Measurements from ENCODE around the gene SLC8A2.

The SLC8A2 gene, protein sequence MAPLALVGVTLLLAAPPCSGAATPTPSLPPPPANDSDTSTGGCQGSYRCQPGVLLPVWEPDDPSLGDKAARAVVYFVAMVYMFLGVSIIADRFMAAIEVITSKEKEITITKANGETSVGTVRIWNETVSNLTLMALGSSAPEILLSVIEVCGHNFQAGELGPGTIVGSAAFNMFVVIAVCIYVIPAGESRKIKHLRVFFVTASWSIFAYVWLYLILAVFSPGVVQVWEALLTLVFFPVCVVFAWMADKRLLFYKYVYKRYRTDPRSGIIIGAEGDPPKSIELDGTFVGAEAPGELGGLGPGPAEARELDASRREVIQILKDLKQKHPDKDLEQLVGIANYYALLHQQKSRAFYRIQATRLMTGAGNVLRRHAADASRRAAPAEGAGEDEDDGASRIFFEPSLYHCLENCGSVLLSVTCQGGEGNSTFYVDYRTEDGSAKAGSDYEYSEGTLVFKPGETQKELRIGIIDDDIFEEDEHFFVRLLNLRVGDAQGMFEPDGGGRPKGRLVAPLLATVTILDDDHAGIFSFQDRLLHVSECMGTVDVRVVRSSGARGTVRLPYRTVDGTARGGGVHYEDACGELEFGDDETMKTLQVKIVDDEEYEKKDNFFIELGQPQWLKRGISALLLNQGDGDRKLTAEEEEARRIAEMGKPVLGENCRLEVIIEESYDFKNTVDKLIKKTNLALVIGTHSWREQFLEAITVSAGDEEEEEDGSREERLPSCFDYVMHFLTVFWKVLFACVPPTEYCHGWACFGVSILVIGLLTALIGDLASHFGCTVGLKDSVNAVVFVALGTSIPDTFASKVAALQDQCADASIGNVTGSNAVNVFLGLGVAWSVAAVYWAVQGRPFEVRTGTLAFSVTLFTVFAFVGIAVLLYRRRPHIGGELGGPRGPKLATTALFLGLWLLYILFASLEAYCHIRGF

DNA sequence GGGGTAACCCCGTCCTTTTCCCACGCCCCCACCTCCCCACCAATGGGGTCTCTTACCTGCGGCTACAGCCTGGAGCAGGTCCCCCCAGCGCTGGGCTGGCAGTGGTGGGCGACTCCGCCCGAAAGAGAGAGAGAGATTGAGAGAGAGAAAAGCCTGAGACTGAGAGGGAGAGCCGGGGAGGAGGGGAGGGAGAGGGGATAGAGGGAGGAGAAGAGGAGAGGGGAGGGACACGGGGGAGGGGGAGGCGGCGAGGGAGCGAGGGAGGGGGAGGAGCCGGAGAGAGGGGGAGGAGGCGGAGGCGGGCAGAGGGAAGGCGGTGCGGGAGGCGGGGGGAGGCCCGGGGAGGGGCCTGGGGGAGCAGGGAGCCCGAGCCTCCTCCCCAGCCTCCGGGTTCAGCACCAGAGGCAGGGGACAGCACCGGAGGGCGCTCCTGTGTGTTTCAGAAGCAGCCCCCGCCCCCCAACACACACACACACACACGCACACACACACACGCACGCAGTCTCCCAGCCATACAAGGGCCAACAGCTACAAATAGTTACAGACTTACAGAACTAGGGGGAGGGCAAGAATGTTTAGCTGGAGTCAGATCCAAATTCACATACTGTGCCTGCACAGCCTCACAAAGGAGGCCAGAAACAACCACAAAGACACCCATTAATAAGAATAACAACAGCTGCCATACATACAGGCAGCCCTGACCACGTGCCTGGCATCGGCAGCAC is at the start of gene SLC8A2:
SLC8A2 (minus strand) TSS at position 161 of the 725 bp plus-strand sequence. CDS start 5,490 bp downstream, outside the sequence.
- peak; percentile 80 for DNase-seq

DNA sequence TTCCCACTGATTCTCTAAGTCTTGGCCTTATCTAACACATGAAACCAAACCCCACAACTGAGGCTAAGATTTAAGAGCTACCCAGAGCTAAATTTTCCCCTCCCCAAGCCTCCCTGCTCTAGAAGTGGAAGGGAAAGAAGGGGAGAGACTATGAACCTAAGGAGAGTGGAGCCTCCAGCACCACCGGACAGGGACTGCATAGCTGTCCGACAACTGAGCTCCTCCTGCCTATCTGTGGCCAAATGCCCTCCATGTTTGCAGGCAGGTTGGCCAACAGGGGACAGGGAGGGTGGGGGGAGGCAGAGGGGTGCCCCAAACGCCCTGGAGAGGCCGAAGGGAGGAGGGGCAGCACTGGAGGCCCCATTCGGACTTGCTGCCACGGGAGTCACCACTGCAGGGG is 49.1 kb upstream of the SLC8A2 start:
- DNase-seq, result no peak

DNA sequence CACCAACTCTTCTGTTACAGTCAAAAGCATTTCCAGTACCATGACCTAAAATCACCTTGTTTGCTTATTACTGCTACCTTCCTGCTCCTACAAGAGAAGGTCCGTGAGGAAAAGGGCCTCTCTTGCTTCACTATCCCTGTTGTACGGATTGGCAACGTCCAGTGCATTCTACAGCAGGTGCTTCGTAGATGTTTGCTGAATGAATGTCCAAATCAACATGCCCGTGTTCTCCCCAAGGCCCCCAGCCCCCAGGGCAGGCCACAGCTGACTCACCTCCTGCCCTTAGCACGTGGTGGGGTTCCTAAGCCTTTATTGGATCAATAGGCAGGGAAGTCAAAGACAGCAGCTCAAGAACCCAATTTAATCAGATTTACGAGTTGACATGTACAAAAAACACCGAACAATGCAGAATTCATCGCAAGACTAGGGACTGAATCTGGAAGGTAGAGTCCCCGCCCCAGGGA is 48.7 kb upstream of the SLC8A2 start:
- no peak for DNase-seq

DNA sequence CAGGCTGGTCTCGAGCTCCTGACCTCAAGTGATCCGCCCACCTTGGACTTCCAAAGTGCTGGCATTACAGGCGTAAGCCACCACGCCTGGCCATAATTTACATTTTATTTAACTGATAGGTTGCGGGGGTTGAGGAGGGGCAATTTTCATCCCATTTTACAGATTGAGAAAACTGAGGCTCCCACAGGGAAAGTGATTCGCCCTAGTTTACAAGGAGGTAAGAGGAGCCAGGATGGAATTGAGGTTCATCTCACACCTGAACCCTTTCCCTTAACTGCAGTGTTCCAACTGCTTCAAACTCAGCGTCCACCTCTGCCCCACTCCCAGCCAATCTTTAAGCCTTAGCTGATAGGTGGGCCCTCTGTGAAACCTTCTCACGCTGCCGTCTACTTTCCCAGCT is 47.2 kb upstream of the SLC8A2 start:
- DNase-seq, result no peak

DNA sequence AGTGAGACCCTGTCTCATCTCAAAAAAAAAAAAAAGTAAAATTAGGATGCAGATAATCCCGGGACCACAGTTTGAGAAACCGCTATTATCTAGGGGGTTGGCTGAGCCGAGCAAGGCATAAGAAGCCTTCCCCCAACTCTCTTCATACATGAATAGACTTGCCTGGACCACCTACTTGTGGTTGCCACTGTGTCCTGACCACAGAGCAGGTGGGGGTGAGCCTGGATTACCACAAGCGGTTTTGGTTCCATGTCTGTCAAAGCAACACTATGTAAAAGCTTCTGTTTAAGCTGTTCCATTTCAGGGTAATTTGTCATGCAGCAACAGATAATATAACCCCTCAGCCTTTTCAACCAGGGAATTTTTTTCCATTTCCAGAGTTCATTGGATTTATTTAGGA is 46.4 kb upstream of the SLC8A2 start:
- no peak for DNase-seq

DNA sequence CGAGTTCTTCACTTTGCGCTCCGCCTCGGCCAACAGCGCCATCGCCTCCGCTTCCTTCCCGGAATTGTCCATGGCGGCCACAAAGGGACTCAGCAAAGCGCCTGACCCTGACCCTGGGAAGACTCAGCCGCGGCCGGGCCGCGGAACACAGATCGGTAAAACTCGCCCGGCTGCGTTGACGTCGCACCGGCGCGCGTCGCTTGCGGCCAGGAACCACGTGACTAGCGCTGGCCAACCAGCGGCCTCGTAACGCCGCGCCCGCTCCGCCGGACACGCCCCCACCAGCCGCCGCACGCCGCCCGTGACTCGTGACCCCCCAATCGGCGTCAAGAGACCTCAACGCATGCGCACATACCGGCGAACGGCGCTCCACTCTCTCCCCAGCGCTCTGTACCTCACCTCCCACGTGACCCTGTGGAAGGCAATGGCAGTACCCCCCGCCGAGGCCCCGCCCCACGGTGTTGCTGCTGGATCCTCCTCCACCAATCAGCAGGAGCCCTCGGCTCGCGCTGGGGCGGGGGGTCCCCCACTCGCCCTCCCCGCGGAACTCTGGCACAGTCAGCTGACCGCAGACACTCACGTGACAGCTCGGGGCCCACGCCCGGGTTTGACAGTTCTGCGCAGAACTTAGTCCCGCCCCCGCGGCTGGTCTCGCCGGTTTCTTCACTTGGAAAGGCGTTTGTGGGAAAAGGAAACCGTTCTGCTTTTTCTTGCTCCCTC is 43.3 kb upstream of the SLC8A2 start, which contains the start of gene NAPA:
NAPA (minus strand) TSS at position 195 of the 720 bp plus-strand sequence; CDS start at position 72, 123 bp downstream.
- DNase-seq, result peak; percentile 100

DNA sequence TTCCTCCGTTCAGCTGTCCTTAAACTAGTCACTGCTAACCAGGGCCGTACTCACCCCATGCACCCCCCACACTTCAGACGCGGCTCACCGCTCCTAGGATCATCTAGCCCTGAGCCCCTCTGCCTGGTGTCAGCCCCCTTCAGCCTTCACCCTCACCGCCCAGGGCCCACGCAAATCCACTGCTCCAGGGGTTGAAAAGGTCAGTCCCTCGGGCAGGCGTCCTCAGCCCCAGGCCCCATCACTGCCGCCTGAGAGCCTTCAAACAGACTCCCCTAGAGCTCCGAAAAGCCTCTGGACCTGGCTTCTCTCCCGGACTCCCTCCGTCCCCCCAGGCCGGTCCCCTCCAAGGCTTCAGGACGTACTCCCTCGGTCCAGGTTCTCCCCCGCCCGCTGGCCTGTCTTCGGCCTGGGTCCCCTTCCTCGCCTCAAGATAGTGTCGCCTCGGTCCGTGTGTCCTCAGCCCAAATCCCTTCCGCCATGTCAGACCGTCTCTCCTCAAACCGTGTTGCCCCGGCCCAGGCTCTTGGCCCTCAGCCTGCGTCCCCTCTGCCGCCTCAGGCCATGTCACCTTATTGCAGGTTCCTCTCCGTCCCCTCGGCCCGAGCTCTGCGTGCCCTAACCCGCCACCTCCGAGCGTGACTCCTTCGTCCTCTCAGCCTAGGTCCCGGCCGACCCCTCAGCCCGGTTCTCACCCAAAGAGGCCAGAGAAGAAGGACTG is 42.6 kb upstream of the SLC8A2 start:
- no peak for DNase-seq

DNA sequence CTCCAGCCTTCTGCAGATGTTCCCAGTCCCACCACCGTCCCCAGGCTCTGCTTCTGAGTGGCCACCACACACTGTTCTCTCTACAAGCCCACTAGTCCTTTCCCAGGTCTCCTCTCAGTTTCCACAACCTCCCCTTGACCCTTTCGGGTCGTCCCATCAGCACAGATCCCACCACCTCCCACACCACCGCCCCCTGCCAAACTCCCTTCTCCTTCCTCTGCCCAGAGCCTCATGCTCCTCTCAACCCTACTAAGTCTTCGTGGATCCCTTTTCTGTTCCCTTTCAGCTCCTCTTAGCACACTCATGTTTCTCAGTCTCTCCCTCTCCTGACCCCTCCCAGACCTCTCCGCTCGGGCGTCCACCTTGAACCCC is 41.2 kb upstream of the SLC8A2 start:
- DNase-seq, result no peak

DNA sequence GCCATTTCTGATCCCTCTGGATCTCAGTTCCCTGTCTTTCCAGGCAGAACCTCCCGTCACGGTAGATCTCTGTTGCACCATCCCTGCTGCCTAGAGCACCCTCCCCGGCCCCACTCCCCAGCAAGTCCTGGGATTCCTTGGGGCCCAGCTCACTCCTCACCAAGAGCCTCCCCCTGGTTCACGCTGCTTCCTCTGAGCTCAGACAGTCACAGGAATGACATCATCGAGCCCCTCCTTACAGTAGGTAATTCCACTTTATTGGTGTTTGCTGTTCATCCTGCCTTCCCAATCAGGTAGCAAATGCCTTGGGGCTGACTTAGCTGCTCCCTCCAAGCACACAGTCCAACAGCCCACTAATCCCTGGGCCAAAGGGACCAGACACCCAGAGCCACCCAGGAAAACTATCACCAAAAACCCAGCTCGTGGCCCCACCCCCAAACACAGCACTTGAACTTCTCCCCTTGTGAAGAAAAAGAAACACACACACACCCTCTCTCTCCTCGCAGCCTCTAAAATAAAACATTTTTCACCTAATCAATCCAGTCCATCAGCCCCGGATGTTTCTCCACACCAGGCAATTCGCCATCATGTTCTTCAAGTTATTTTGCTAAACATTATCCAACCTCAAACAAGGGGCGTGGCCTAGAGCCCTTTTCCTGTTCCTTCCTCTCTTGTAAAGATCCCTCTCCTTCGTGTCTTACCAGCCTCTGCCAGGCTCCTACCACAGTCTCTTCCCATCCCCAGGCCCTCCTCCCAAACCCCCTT is 40.7 kb upstream of the SLC8A2 start:
- peak; percentile 15 for DNase-seq

DNA sequence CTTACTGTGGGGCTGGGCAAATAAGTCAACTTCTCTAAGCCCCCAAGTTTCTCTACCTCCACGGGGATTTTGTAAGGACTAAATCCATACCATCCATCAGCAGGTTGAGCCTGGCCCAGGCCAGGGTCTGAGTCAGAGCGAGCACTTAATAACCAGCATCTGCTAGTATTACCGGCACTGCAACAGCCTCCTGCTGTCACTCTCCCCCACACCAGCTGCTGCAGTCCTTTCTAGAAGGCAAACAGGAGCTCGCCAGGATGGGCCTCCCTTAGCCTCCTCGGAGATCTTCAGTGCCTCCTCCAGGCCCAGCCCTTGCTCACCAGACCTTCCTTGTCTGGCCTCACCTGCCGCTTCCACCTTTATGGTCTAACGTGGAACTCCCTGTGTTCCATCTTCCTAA is 40.0 kb upstream of the SLC8A2 start:
- DNase-seq, result peak; percentile 91

DNA sequence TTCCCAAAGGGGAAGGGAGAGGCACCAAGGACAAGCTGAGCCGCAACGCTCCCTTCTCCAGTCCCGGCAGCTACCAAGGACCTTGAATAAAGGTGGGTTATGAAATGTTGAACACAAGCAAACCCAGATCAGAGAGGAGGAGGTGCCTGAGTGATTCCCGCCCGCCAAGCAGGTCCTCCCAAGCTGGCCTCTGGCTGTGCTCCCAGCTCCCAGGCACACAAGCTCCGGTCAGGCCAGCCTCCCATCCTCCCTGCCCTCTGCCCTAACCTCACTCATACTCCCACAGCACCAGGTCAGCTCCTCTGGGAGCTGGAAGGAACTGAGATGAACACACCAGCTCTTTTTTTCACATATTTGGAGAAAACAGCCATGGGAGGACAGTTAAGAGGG is 39.4 kb upstream of the SLC8A2 start:
- DNase-seq, result peak; percentile 21

DNA sequence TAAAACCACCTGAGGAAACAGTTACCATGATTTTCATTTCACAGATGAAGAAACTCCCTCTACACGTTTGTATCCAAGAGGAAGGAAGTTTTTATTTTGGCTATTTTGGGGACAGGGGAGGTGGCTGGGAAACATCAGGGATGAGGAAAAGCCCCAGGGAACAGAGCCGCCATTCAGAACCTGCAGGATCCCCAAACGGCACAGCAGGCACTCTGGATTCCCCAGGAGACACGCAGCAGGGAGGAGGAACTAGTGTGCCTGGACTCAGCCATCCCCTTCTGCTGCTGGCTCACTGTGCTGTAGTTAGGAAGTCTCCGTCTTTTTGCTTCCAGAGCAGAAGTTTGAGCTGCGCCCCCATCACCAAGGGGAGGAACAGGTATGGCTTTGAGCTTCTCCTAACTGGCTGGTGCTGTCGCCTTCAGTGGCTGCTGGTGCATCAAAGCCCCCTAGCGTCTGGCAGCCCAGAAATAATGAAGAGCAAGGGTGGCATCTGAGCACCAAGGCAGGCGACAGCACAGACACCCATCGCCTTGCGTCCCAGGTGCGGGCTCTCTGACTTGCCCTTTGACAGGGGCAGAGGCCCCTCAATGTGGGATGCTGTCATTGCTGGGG is 38.9 kb upstream of the SLC8A2 start:
- DNase-seq, result peak; percentile 67

DNA sequence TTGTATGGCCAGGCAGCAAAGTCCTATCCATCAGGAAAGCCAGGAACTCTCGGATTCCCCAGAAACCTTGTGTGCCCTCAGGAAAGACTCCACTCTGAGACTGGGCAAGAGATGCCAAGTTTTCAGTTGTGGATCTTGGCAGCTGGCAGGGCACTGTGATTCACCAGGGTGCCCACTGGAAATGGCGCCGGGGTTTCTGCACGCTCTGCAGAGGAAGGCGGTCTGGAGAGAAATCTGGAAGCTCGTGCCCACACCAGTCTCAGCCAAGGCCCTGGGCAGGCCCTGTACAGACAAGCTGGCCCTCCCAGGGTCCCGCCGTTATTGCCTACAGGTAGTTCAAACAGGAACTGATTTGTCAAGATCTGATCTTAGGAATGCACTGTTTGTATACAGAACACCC is 38.3 kb upstream of the SLC8A2 start:
- no peak for DNase-seq

DNA sequence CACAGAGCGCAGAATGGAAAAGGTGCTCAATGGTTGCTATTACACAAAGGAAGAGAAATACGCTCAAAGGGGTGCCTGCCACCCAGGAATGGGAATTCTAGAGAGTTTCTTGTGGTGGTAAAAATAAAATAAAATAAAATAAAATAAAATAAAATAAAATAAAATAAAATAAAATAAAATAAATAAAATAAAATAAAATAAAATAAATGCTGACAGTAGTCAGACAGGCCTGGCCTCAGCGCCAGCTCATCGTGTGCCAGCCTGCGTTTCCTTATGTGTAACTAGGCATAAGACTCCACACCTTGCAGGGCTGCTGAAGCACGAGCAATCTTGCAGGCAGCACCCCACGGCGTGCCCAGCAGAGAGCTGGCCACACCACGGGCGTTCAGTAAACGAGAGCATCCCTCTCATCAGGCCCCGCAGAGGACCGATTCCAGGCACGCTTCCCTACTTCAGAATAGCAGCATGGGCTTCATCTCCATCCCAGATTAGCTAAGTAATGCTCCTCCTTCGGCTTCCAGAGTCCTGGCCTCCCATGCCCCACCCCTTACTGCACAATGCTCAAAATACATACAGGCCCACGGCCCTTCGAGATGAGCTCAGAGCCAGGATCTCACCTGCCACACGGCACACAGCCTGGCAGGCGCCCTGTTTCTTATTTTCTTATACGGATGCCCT is 37.6 kb upstream of the SLC8A2 start:
- DNase-seq, result no peak

DNA sequence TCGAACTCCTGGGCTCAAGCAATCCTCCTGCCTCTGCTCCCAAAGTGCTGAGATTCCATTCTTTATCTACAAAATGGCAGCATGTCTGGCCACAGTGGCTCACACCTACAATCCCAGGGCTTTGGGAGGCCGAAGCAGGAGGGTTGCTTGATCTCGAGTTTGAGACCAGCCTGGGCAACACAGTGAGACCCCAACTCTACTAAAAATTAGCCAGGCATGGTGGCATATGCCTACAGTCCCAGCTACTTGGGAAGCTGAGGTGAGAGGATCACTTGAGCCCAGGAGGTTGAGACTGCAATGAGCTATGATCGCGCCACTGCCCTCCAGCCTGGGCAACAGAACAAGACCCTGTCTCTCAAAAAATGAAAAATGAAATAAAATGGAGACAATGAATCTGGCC is 37.0 kb upstream of the SLC8A2 start:
- no peak for DNase-seq

DNA sequence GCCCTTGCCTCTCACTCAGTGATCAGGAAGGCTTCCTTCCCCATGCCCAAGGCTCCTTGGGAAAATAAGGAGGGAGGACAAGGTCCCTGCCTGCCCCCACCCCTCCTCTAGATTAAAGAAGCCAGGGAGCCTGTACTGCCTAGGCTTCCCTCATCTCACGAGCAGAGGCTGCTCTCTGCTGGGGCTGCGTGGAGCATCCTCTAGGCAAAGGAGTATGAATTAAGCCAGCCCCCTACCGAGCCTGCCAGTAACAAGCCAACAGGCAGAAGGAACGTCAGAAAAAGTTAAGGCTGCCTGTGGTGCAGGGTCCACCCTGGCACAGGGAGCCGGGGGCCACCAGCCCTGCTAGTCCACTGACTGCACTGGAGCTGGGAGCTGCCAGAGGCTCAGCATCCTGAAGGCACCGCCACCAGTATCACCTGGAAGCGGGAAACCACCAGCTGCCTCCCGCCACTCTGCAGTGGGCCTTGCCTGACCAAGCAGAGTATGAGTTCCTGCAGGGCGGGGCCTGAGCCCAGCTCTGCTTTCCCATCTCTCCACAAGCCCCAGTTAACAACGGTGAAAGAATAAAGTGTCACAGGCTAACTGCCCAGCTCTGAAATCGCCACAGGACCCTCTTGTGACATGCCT is 36.3 kb upstream of the SLC8A2 start:
- peak; percentile 63 for DNase-seq

DNA sequence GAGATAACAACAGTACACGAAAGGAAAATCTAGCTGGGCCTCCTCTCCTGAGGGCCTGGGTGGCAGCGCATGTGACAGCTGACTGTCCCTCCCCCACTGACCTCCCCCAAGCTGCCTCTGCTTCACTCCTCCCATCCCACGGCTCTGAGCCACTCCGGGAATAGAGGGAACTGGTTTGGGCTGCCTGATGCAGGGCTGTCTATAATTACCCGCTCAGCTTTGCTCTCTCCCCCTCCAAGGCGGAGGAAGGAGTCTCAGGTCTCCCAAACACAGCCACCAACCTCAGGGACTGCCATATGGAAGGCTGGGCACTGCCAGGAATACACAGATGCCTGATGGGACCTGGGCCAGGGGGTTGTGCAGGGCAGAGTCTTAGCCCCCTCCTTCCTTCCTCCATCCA is 35.3 kb upstream of the SLC8A2 start:
- DNase-seq, result peak; percentile 95

DNA sequence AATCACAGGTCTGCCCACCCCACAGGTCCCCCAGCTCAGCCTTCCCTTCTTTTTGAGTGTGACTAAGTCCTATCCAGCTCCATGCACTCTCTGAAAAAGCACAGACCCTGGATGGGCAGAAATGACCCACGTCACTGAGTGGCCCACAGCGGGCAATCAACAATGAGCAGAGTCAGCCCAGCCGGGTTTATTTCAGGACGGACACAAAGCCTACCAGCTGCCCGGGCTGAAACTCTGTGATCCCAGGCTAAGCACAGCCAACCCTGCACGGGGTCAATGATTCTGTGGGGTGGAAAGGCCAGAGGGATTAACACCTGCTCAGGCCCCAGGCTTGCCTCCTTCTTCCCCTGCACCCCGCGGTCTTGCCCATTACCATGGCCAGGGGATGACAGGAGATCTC is 34.8 kb upstream of the SLC8A2 start:
- no peak for DNase-seq

DNA sequence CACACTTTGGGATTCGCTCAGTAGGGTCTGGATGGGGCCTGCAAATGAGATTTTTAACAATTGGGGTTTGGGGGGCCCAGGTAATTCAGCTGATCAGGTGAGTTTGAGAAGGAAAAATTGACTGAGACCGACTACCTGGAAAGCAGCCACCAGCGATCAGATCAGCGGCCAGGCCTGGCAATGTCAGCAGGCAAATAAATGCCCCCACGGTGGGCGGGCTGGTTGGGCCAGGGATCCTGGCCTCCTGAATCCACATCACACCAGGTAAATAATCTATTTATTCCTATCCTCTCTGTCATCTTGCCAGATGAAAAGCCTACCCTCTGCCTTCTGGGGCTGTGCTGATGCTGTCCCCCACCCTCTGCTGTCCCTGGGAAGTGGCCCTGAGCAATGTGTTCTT is 33.8 kb upstream of the SLC8A2 start:
- DNase-seq, result no peak

DNA sequence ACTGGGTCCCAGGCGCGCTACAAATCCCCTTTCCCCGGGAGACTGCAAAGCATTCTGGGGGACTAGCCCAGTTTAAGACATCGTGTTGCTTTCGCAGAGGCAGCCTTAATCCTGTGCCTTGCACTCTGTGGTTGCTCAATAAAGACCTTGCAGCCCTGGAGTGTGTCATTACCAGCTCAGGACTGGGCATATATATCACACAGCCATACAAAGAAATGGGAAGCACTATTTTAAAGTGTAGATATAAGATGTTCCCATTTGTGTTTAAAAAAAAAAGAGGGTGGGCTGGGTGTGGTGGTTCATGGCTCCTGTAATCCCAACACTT is 32.1 kb upstream of the SLC8A2 start:
- DNase-seq, result no peak
